ENCODE measurements around the gene NSL1. TPM values are rescaled to one million over a fixed set of nuclear protein-coding genes. Genes with fewer than 3 reads are reported as not detected.

The NSL1 gene
- total and polyA plus RNA-seq, 2 donors (not counting 1 experiment from before 2014, with no cell fraction given): 20.5 to 45.9 TPM

GRCh38 chr1:212687811-212688210 lies 103.8 kb downstream of the NSL1 start:
- Histone ChIP-seq H3K4me1 (ENCODE audit: control insufficient read depth in 2 of 2, insufficient read depth in 2 of 2, low read length in 2 of 2) (peaks cover 13 to 15% of the 10 kb centered on the region in 2 donors), H2AFZ (ENCODE audit: insufficient read depth, low read depth, low read length, poor library complexity, severe bottlenecking) (no peak overlapping the region), H3K36me3 (replicated peaks in 1 of 2; ENCODE audit: control extremely low read depth in 1 of 2, control insufficient read depth in 1 of 2, extremely low read depth in 1 of 2, insufficient read depth in 2 of 2, low read length in 1 of 2) (no peaks in the 10 kb centered on the region), H3K4me3 (ENCODE audit: control extremely low read depth in 1 of 5, extremely low read depth in 1 of 5, insufficient read depth in 1 of 5, low read depth in 2 of 5, low read length in 4 of 5) (no peak overlapping the region), H3K27ac (ENCODE audit: low read length in 2 of 2) (no peak overlapping the region), H3K9ac (ENCODE audit: low read length) (no peak overlapping the region), H4K20me1 (ENCODE audit: control insufficient read depth, insufficient read depth, low read length, poor library complexity, severe bottlenecking) (no peaks in the 10 kb centered on the region), H3K79me2 (ENCODE audit: control insufficient read depth, insufficient read depth, low read length) (no peaks in the 10 kb centered on the region), H3K27me3 (replicated peaks in 1 of 4; ENCODE audit: control extremely low read depth in 1 of 4, control insufficient read depth in 3 of 4, insufficient read depth in 4 of 4, low read length in 3 of 4) (peaks cover 0 to 10% (median 0%) of the 10 kb centered on the region in 4 experiments), H3K4me2 (replicated peaks; ENCODE audit: low read depth, low read length, poor library complexity, severe bottlenecking) (no peak overlapping the region), H3K9me3 (ENCODE audit: control extremely low read depth in 1 of 3, control insufficient read depth in 2 of 3, insufficient read depth in 1 of 3, low read length in 2 of 3) (no peaks in the 10 kb centered on the region)
- Mint-ChIP-seq H3K27me3 (no peaks in the 10 kb centered on the region), H3K9me3 (ENCODE audit: insufficient read depth) (no peaks in the 10 kb centered on the region), H3K4me1 (peaks cover 14% of the 10 kb centered on the region), H3K27ac (no peak overlapping the region), H3K4me3 (no peak overlapping the region)
- WGBS (ENCODE audit: insufficient coverage): 100% methylated on average over 1 of the region's 2 CpGs
- ChIA-PET POLR2A (no interaction called here), CTCF (interaction anchor here (0.7 to 1.8 kb wide), 2 partner anchors 23 to 150 kb away, joined by 3 to 5 read pairs; no protein-coding TSS in a partner anchor)
- intact Hi-C loops (cut with micrococcal nuclease): no loop called here
- TF ChIP-seq CTCF (IDR thresholded peaks at IDR 0.05) (no peak), EZH2 (IDR thresholded peaks at IDR 0.05; ENCODE audit: borderline replicate concordance, insufficient read depth, low read depth, low read length, poor library complexity, severe bottlenecking) (no peak)
- DNase-seq (no peak), ATAC-seq (ENCODE audit: low read depth) (no peak)

- intact Hi-C loops (cut with micrococcal nuclease): no loop called here
- ChIA-PET POLR2A (no interaction called here), CTCF (no interaction called here)
- Mint-ChIP-seq H3K27me3 (no peaks in the 10 kb centered on the region), H3K9me3 (ENCODE audit: insufficient read depth) (no peaks in the 10 kb centered on the region), H3K27ac (no peak overlapping the region), H3K4me1 (peaks cover 20% of the 10 kb centered on the region), H3K4me3 (no peak overlapping the region)
- peaks cover 0 to 6% (median 0%) of the 10 kb centered on the region in 4 experiments for H3K27me3 ChIP-seq (replicated peaks in 1 of 4; ENCODE audit: control extremely low read depth in 1 of 4, control insufficient read depth in 3 of 4, insufficient read depth in 4 of 4, low read length in 3 of 4)
- no peaks in the 10 kb centered on the region for H3K79me2 ChIP-seq (ENCODE audit: control insufficient read depth, insufficient read depth, low read length)
- peaks cover 18 to 21% of the 10 kb centered on the region in 2 donors for H3K4me1 ChIP-seq (ENCODE audit: control insufficient read depth in 2 of 2, insufficient read depth in 2 of 2, low read length in 2 of 2)
- H3K9me3 ChIP-seq (ENCODE audit: control extremely low read depth in 1 of 3, control insufficient read depth in 2 of 3, insufficient read depth in 1 of 3, low read length in 2 of 3): no peaks in the 10 kb centered on the region
- H3K27ac ChIP-seq (ENCODE audit: low read length in 2 of 2): no peak overlapping the region
- H4K20me1 ChIP-seq (ENCODE audit: control insufficient read depth, insufficient read depth, low read length, poor library complexity, severe bottlenecking): no peaks in the 10 kb centered on the region
- 97% methylated on average over 11 of the region's 11 CpGs for WGBS (ENCODE audit: insufficient coverage)
- H3K4me2 ChIP-seq (replicated peaks; ENCODE audit: low read depth, low read length, poor library complexity, severe bottlenecking): no peak overlapping the region
- H3K9ac ChIP-seq (ENCODE audit: low read length): no peak overlapping the region
- no peak overlapping the region for H2AFZ ChIP-seq (ENCODE audit: insufficient read depth, low read depth, low read length, poor library complexity, severe bottlenecking)
- ATAC-seq (ENCODE audit: low read depth): no peak
- no peaks in the 10 kb centered on the region for H3K36me3 ChIP-seq (replicated peaks in 1 of 2; ENCODE audit: control extremely low read depth in 1 of 2, control insufficient read depth in 1 of 2, extremely low read depth in 1 of 2, insufficient read depth in 2 of 2, low read length in 1 of 2)
- no peak overlapping the region for H3K4me3 ChIP-seq (ENCODE audit: control extremely low read depth in 1 of 5, extremely low read depth in 1 of 5, insufficient read depth in 1 of 5, low read depth in 2 of 5, low read length in 4 of 5)
- DNase-seq: no peak
- TF ChIP-seq CTCF (IDR thresholded peaks at IDR 0.05) (no peak), EZH2 (IDR thresholded peaks at IDR 0.05; ENCODE audit: borderline replicate concordance, insufficient read depth, low read depth, low read length, poor library complexity, severe bottlenecking) (no peak)
These were observed 105.0 kb downstream of the NSL1 start for GRCh38 chr1:212686591-212686990.

Data from B cell (primary cell).